Measurements from ENCODE around the gene POLDIP2. TPM values are rescaled to one million over a fixed set of nuclear protein-coding genes. Genes with fewer than 3 reads are reported as not detected.
A peak's percentile ranks its signal among the peaks of the same experiment; 100 is the strongest.

POLDIP2 gene
- total and polyA plus RNA-seq, 10 of the 15 experiments (the other 5 are each of a cell fraction or from before 2014, with no cell fraction given) = 22.8 to 196 (median 121) TPM

- no peak for TF ChIP-seq FOXK2 (IDR thresholded peaks at IDR 0.05)
- no peak for TF ChIP-seq CEBPZ (IDR thresholded peaks at IDR 0.05; ENCODE audit: low read depth, low read length)
- TF ChIP-seq RAD51 (IDR thresholded peaks at IDR 0.05) = peak; percentile 92
- TF ChIP-seq USF2 (IDR thresholded peaks at IDR 0.05; ENCODE audit: borderline replicate concordance, low read depth, low read length) = peak; percentile 77
- peak; percentile 64 for TF ChIP-seq MEF2B (IDR thresholded peaks at IDR 0.05; ENCODE audit: partially characterized antibody, poor library complexity, severe bottlenecking)
- TF ChIP-seq POLR2A (IDR thresholded peaks at IDR 0.05; ENCODE audit: low read depth, low read length) = peak; percentile 76
Observed at GRCh38 chr17:28371245-28372202, 14.2 kb upstream of the POLDIP2 start, which contains the start of gene SARM1 (continued).

All from GM12878 (cell line).